A549 treated with AZD2906 at 1 μM for 4 hours (cell line): ENCODE data around the gene SH3BP5. TPM values are rescaled to one million over a fixed set of nuclear protein-coding genes. Genes with fewer than 3 reads are reported as not detected.

Source experiments
- total RNA-seq: library from RNA; stranded (reverse); fragments of 200-300 nt; extraction: Qiagen RNA extraction; gene quantifications from 5 replicates; pipeline ENCODE4 v1.2.3, GENCODE V29; 2022

Gene SH3BP5, protein sequence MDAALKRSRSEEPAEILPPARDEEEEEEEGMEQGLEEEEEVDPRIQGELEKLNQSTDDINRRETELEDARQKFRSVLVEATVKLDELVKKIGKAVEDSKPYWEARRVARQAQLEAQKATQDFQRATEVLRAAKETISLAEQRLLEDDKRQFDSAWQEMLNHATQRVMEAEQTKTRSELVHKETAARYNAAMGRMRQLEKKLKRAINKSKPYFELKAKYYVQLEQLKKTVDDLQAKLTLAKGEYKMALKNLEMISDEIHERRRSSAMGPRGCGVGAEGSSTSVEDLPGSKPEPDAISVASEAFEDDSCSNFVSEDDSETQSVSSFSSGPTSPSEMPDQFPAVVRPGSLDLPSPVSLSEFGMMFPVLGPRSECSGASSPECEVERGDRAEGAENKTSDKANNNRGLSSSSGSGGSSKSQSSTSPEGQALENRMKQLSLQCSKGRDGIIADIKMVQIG
- 15.5 to 16.0 TPM (median 15.7 TPM) in 5 replicates for total RNA-seq

GRCh38 chr3:15332405-15333098 lies at the start of gene SH3BP5:
TSS of gene SH3BP5 (minus strand) at chr3:15332586. CDS start at chr3:15332408, 178 bp downstream.

DNA sequence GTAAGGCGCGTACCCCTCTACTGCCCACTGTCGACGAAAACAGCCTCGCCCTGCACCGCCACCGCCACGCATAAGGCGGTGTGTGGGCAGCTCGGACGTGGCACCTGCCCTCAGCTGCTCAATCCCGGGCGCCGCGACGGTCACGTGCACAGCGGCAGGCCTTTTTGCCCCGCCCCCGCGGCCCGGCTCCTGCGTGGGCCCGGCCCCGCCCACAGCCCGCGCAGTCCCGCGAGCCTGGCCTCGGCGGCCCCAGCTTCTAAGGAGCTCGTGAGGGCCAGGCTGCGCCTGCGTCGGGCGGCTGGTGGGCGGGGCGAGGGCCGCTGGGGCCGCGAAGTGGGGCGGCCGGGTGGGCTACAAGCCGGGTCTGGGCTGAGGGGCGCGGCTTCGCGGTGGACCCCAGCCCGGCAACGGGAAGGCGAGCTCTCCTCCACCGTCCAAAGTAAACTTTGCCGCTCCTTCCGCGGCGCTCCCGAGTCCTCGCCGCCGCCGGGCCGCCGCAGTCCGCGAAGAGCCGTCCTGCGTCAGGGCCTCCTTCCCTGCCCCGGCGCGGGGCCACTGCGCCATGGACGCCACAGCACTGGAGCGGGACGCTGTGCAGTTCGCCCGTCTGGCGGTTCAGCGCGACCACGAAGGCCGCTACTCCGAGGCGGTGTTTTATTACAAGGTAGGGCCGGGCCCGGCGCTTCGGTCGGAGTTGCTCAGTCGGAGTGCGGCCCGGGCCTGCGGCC lies 126.3 kb downstream of the SH3BP5 start, which contains the start of gene CAPN7:
CAPN7 (plus strand) TSS at position 313 of the 728 bp plus-strand sequence; CDS start at position 563, 250 bp downstream.

Other genes with a start within 250 kb of the SH3BP5 start
- 8.4 to 10.2 TPM (median 9.4 TPM) in 5 replicates for gene RBSN, start 233.4 kb downstream of the SH3BP5 start, total RNA-seq
- 21.6 to 32.5 TPM (median 25.6 TPM) in 5 replicates for gene CAPN7, start 126.3 kb downstream of the SH3BP5 start, total RNA-seq
- 23.3 to 32.9 TPM (median 24.5 TPM) in 5 replicates for gene METTL6, start 95.0 kb upstream of the SH3BP5 start, total RNA-seq
- 13.7 to 18.0 TPM (median 15.1 TPM) in 5 replicates for gene EAF1, start 95.0 kb upstream of the SH3BP5 start, total RNA-seq
- 0.17 to 0.33 TPM (median 0.25 TPM) in 5 replicates for gene COLQ, start 189.1 kb upstream of the SH3BP5 start, total RNA-seq